ENCODE data around the gene AIRE. TPM values are rescaled to one million over a fixed set of nuclear protein-coding genes. Genes with fewer than 3 reads are reported as not detected.

The AIRE gene
- total RNA-seq, 2 experiments from 2014 or later: 0.11 to 0.16 TPM

DNA sequence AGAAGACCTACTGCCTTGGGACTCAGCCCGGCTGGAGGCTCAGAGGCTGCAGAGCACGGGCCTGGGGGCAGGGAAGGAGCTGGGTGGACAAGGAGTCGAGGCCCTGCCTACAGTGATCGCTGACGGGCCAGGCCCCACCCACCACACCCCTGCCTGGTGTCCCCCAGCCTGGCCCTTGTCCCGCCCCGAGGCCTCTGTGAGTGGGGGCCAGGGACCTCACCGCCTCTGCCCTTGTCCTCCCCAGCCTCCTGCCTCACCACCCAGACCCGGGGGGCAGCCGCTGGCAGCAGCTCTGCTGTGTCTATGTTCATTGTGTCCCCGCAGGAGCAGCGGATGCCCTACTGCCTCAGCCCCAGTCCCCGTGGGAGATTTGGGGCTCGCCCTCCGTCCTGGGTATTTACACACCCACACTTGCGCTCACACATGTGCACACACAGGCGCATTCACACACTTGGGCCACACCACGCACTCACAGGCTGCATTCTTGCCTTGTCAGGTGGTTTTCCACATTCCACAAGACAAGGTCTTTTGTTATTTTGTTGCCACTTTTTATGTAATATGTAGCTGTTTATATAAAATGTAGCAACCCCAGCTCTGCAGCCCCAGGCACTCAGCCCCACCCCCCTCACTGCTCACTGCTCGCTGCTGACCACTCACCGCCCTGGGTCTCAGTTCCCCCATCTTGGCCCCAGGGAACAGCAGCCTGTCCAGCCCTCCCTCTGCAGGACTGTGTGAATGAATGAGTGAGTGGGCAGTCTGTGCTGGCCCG, 21.4 kb downstream of the AIRE start:
- H3K27me3 Mint-ChIP-seq: no peaks in the 10 kb centered on the region
- no peak overlapping the region for H3K27ac ChIP-seq (ENCODE audit: low read depth in 1 of 2, low read length in 2 of 2)
- intact Hi-C loops (cut with DNase I, micrococcal nuclease): no loop called here
- H3K4me3 ChIP-seq (ENCODE audit: low read length): no peak overlapping the region
- no peaks in the 10 kb centered on the region for H3K9me3 Mint-ChIP-seq
- ATAC-seq (ENCODE audit: poor library complexity) (no peak), DNase-seq (no peak)
- ChIA-PET POLR2A (no interaction called here), CTCF (no interaction called here)
- no peak overlapping the region for H3K4me3 Mint-ChIP-seq
- peak overlapping the region; percentile 71 for H3K27ac Mint-ChIP-seq
- H3K4me1 Mint-ChIP-seq (ENCODE audit: low read depth): peaks cover 31% of the 10 kb centered on the region
- peaks cover 63% of the 10 kb centered on the region for H3K36me3 ChIP-seq (ENCODE audit: insufficient read depth, low read length)
- H3K36me3 Mint-ChIP-seq (ENCODE audit: low read depth): peaks cover 39% of the 10 kb centered on the region
- no peaks in the 10 kb centered on the region for H3K27me3 ChIP-seq (ENCODE audit: control insufficient read depth in 1 of 2, insufficient read depth in 2 of 2, low read length in 2 of 2)
- TF ChIP-seq, protein P1, sequence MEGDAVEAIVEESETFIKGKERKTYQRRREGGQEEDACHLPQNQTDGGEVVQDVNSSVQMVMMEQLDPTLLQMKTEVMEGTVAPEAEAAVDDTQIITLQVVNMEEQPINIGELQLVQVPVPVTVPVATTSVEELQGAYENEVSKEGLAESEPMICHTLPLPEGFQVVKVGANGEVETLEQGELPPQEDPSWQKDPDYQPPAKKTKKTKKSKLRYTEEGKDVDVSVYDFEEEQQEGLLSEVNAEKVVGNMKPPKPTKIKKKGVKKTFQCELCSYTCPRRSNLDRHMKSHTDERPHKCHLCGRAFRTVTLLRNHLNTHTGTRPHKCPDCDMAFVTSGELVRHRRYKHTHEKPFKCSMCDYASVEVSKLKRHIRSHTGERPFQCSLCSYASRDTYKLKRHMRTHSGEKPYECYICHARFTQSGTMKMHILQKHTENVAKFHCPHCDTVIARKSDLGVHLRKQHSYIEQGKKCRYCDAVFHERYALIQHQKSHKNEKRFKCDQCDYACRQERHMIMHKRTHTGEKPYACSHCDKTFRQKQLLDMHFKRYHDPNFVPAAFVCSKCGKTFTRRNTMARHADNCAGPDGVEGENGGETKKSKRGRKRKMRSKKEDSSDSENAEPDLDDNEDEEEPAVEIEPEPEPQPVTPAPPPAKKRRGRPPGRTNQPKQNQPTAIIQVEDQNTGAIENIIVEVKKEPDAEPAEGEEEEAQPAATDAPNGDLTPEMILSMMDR (IDR thresholded peaks at IDR 0.05): no peak
- H3K4me1 ChIP-seq (ENCODE audit: insufficient read depth, low read length): peaks cover 50% of the 10 kb centered on the region
- no peaks in the 10 kb centered on the region for H3K9me3 ChIP-seq (ENCODE audit: control insufficient read depth in 1 of 2, insufficient read depth in 1 of 2, low read length in 2 of 2)

DNA sequence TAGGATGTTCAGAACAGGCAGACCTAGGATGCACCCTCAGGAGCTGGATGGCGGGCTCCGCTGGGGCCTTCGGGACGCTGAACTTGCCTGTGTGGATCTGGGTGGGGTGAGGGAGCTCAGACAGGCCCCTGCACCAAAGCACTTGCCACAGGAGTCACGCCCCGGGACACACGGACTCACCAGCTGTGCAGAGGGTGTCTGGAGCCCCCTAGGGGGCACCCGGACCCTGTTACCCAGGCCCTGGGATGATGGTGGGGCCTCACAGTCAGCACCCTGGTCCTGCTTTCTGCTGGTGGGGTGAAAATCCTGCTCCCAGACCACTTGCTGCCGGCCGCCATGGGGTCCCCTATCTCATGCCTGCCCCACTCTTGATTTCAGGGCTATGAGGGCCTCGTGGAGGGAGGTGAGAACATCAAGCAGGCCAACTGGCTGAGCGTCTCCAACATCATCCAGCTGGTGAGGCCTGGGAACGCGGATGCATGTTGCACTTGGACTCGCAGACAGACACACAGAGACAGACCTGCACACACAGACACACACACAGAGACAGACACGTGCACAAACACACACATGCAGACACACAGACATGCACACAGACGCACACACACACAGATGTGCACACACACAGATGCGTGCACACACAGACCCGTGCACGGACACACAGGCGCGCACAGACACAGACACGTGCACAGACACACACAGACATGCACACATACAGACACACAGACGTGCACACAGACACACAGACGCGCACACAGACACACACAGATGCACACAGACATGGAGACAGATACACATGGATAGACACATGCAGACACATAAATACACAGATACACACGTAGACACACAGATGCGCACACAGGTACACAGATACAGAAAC, 25.2 kb downstream of the AIRE start:
- no peak overlapping the region for H3K27ac ChIP-seq (ENCODE audit: low read depth in 1 of 2, low read length in 2 of 2)
- ChIA-PET POLR2A (no interaction called here), CTCF (no interaction called here)
- intact Hi-C loops (cut with DNase I, micrococcal nuclease): no loop called here
- H3K9me3 Mint-ChIP-seq: no peaks in the 10 kb centered on the region
- peak overlapping the region; percentile 44 for H3K27ac Mint-ChIP-seq
- no peak for DNase-seq
- peaks cover 12% of the 10 kb centered on the region for H3K4me1 ChIP-seq (ENCODE audit: insufficient read depth, low read length)
- no peaks in the 10 kb centered on the region for H3K27me3 ChIP-seq (ENCODE audit: control insufficient read depth in 1 of 2, insufficient read depth in 2 of 2, low read length in 2 of 2)
- peaks cover 86% of the 10 kb centered on the region for H3K36me3 ChIP-seq (ENCODE audit: insufficient read depth, low read length)
- H3K27me3 Mint-ChIP-seq: no peaks in the 10 kb centered on the region
- no peaks in the 10 kb centered on the region for H3K9me3 ChIP-seq (ENCODE audit: control insufficient read depth in 1 of 2, insufficient read depth in 1 of 2, low read length in 2 of 2)
- peaks cover 45% of the 10 kb centered on the region for H3K36me3 Mint-ChIP-seq (ENCODE audit: low read depth)
- ATAC-seq (ENCODE audit: poor library complexity): no peak
- H3K4me3 Mint-ChIP-seq: no peak overlapping the region
- TF ChIP-seq, protein P1 (IDR thresholded peaks at IDR 0.05): no peak
- no peak overlapping the region for H3K4me3 ChIP-seq (ENCODE audit: low read length)
- peaks cover 5% of the 10 kb centered on the region for H3K4me1 Mint-ChIP-seq (ENCODE audit: low read depth)

DNA sequence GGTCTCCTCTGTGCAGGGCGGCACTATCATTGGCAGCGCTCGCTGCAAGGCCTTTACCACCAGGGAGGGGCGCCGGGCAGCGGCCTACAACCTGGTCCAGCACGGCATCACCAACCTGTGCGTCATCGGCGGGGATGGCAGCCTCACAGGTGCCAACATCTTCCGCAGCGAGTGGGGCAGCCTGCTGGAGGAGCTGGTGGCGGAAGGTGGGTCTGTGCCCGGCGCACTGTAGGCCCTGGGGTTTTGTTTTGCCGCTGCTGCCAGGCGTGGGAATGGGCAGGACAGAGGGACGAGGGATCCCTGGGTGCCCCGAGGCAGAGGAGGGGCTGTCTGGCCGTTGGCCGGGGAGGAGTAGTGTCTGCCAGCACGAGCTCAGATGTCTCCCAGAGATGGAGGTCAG, 26.4 kb downstream of the AIRE start:
- H3K27ac Mint-ChIP-seq: no peak overlapping the region
- no peaks in the 10 kb centered on the region for H3K27me3 Mint-ChIP-seq
- peaks cover 86% of the 10 kb centered on the region for H3K36me3 ChIP-seq (ENCODE audit: insufficient read depth, low read length)

More for the DNA sequence above, 26.4 kb downstream of the AIRE start:
- Histone ChIP-seq H3K9me3 (ENCODE audit: control insufficient read depth in 1 of 2, insufficient read depth in 1 of 2, low read length in 2 of 2) (no peaks in the 10 kb centered on the region), H3K27ac (ENCODE audit: low read depth in 1 of 2, low read length in 2 of 2) (no peak overlapping the region), H3K4me3 (ENCODE audit: low read length) (no peak overlapping the region), H3K27me3 (ENCODE audit: control insufficient read depth in 1 of 2, insufficient read depth in 2 of 2, low read length in 2 of 2) (no peaks in the 10 kb centered on the region), H3K4me1 (ENCODE audit: insufficient read depth, low read length) (peaks cover 8% of the 10 kb centered on the region)
- H3K4me3 Mint-ChIP-seq: no peak overlapping the region
- intact Hi-C loops (cut with DNase I, micrococcal nuclease): no loop called here
- no peak for DNase-seq
- TF ChIP-seq, protein P1 (IDR thresholded peaks at IDR 0.05): no peak
- no peaks in the 10 kb centered on the region for H3K9me3 Mint-ChIP-seq
- ChIA-PET POLR2A (no interaction called here), CTCF (no interaction called here)
- peaks cover 5% of the 10 kb centered on the region for H3K4me1 Mint-ChIP-seq (ENCODE audit: low read depth)
- H3K36me3 Mint-ChIP-seq (ENCODE audit: low read depth): peaks cover 48% of the 10 kb centered on the region
- no peak for ATAC-seq (ENCODE audit: poor library complexity)

Data from CD4-positive, alpha-beta T cell (primary cell).